ENCODE data around the gene S100A14. TPM values are rescaled to one million over a fixed set of nuclear protein-coding genes. Genes with fewer than 3 reads are reported as not detected.

S100A14 gene
- total and polyA plus RNA-seq, 9 of the 15 experiments (the other 6 are each of a cell fraction or from before 2014, with no cell fraction given) = 0.10 to 0.64 (median 0.24) TPM; not detected in 3

- BruUV-seq (replicated peaks) = no TSS peak
- Histone ChIP-seq H3K4me2 (ENCODE audit: insufficient read depth, low read length) (no peak overlapping the region), H4K20me1 (replicated peaks; ENCODE audit: control insufficient read depth, insufficient read depth, low read length) (no peaks in the 10 kb centered on the region), H3K9me1 (ENCODE audit: control insufficient read depth, insufficient read depth, low read length) (peaks cover 6% of the 10 kb centered on the region), H3K27ac (ENCODE audit: extremely low read depth, low read depth, low read length) (no peak overlapping the region), H3K4me1 (replicated peaks in 1 of 2; ENCODE audit: control insufficient read depth in 2 of 2, insufficient read depth in 2 of 2, low read length in 2 of 2) (peaks cover 36 to 55% of the 10 kb centered on the region in 2 experiments), H2AFZ (ENCODE audit: low read depth, low read length) (no peak overlapping the region), H3K36me3 (ENCODE audit: control insufficient read depth, insufficient read depth, low read length) (no peaks in the 10 kb centered on the region), H3K79me2 (ENCODE audit: control insufficient read depth, insufficient read depth, low read length) (no peaks in the 10 kb centered on the region), H3K27me3 (ENCODE audit: control insufficient read depth in 2 of 2, insufficient read depth in 2 of 2, low read length in 2 of 2) (no peaks in the 10 kb centered on the region), H3K9me3 (replicated peaks; ENCODE audit: control insufficient read depth, insufficient read depth, low read depth, low read length) (no peaks in the 10 kb centered on the region), H3K4me3 (no peak overlapping the region), H3K9ac (ENCODE audit: insufficient read depth in 1 of 2, low read depth in 2 of 2, low read length in 2 of 2) (no peak overlapping the region)
- ATAC-seq = no peak
- ChIA-PET CTCF (ENCODE audit: low intra/inter-chr PET ratio) (no interaction called here), POLR2A (interaction anchor here (0.7 to 4.1 kb wide), 5 partner anchors 8 to 24 kb away, joined by 3 to 23 read pairs (median 4); partner anchors contain the start of genes S100A1 and S100A13)
- TF ChIP-seq ZNF24 (IDR thresholded peaks at IDR 0.05) (peak; percentile 95), SFPQ (IDR thresholded peaks at IDR 0.05; ENCODE audit: low read depth, low read length) (no peak), ZNF253 (CRISPR knock-in tag; conservative IDR thresholded peaks at IDR 0.05) (no peak), ZNF384 (IDR thresholded peaks at IDR 0.05; ENCODE audit: low read depth, low read length) (no peak), MCM2 (IDR thresholded peaks at IDR 0.05; ENCODE audit: low read depth) (no peak), C11orf30 (IDR thresholded peaks at IDR 0.05; ENCODE audit: low read depth) (peak; percentile 29; the same call in 1 of the 2 replicates), ZNF316 (IDR thresholded peaks at IDR 0.05) (peak; percentile 54), NFE2 (IDR thresholded peaks at IDR 0.05; ENCODE audit: low read depth) (0 out of 2 replicates have a peak, but pooled peaks have one; percentile 6)
- FAIRE-seq = no peak
- WGBS (ENCODE audit: insufficient coverage, low coverage, missing lambda C conversion rate) = 67% methylated on average over 1 of the region's 1 CpG
- in situ Hi-C loops (cut with MboI) (no loop called here), intact Hi-C loops (cut with micrococcal nuclease) (no loop called here)
- DNase-seq (ENCODE audit: extremely low read depth in 1 of 4, low spot score in 3 of 4) = no peak
Observed at GRCh38 chr1:153611356-153611755, 4.8 kb downstream of the S100A14 start.

All from K562 (cell line).